Measurements from ENCODE around the gene OPN4. TPM values are rescaled to one million over a fixed set of nuclear protein-coding genes. Genes with fewer than 3 reads are reported as not detected.

The OPN4 gene
- total RNA-seq, 1 experiment from 2014 or later = not detected

DNA sequence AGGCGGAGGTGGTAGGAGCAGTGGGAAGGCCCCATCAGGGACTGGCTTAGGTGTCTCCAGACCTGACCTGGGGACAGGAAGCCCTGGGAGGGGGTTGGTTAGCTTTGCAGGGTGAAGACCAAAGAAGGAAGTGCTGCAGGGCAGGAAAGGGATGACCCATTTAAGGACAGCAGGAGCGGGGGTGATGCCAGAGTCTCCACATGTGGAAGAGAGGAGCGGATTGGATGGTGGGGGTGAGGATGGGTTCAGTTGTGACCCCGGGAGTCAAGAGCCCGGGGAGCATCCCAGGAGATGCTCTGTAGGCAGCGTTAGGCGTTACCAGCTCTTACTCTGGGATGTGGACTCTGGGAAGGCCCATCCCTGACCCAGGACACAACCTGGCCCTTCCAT, 10.9 kb downstream of the OPN4 start:
- DNase-seq = no peak
- ChIA-PET CTCF (no interaction called here), POLR2A (no interaction called here)
- Histone ChIP-seq H3K4me3 (ENCODE audit: low read depth, low read length) (no peak overlapping the region), H3K4me1 (peaks cover 8% of the 10 kb centered on the region; the same call in 1 of the 2 replicates), H3K9me3 (no peaks in the 10 kb centered on the region), H3K27me3 (replicated peaks; ENCODE audit: control insufficient read depth, insufficient read depth, low read length) (no peaks in the 10 kb centered on the region), H3K36me3 (ENCODE audit: control insufficient read depth, insufficient read depth, low read length) (no peaks in the 10 kb centered on the region)
- H3K27me3 Mint-ChIP-seq (ENCODE audit: insufficient read depth, unreplicated experiment) = no peaks in the 10 kb centered on the region
- H3K36me3 Mint-ChIP-seq (ENCODE audit: insufficient read depth, unreplicated experiment) = no peaks in the 10 kb centered on the region
- TF ChIP-seq, protein P1, sequence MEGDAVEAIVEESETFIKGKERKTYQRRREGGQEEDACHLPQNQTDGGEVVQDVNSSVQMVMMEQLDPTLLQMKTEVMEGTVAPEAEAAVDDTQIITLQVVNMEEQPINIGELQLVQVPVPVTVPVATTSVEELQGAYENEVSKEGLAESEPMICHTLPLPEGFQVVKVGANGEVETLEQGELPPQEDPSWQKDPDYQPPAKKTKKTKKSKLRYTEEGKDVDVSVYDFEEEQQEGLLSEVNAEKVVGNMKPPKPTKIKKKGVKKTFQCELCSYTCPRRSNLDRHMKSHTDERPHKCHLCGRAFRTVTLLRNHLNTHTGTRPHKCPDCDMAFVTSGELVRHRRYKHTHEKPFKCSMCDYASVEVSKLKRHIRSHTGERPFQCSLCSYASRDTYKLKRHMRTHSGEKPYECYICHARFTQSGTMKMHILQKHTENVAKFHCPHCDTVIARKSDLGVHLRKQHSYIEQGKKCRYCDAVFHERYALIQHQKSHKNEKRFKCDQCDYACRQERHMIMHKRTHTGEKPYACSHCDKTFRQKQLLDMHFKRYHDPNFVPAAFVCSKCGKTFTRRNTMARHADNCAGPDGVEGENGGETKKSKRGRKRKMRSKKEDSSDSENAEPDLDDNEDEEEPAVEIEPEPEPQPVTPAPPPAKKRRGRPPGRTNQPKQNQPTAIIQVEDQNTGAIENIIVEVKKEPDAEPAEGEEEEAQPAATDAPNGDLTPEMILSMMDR (IDR thresholded peaks at IDR 0.05; ENCODE audit: insufficient read depth in 1 of 2, low read depth in 1 of 2, low read length in 1 of 2, severe bottlenecking in 1 of 2, unreplicated experiment in 1 of 2) = no peak
- H3K4me3 Mint-ChIP-seq (ENCODE audit: unreplicated experiment) = no peak overlapping the region
- H3K9me3 Mint-ChIP-seq (ENCODE audit: unreplicated experiment) = no peaks in the 10 kb centered on the region
- BruUV-seq (replicated peaks) = no TSS peak
- no peak overlapping the region for H3K27ac Mint-ChIP-seq (ENCODE audit: unreplicated experiment)
- intact Hi-C loops (cut with micrococcal nuclease; ENCODE audit: unreplicated experiment) = no loop called here
- H3K4me1 Mint-ChIP-seq (ENCODE audit: low read depth, unreplicated experiment) = no peaks in the 10 kb centered on the region

DNA sequence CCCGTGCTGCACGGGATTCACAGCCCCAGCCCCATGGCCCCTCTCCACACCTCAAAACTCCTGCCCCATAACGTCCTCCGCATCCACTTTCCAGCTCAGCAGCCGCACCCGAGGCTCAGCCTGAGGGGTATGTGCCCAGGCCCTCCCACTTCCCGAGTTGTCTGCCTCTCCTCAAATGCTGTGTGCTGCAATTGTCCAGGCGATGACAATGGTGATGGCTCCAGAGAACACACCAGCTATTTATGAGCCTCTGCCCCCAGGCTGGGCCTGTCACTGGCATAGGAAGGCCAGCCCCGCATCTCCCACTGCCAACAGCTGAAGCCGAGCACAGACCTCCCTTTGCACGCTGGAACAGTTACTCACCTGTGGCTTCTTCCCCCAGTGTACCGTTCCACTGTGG, 11.5 kb downstream of the OPN4 start:
- intact Hi-C loops (cut with micrococcal nuclease; ENCODE audit: unreplicated experiment) = no loop called here
- DNase-seq = no peak
- H3K4me3 Mint-ChIP-seq (ENCODE audit: unreplicated experiment) = no peak overlapping the region
- H3K4me1 Mint-ChIP-seq (ENCODE audit: low read depth, unreplicated experiment) = no peaks in the 10 kb centered on the region
- H3K9me3 ChIP-seq = no peaks in the 10 kb centered on the region
- peaks cover 10% of the 10 kb centered on the region for H3K4me1 ChIP-seq
- no TSS peak for BruUV-seq (replicated peaks)
- no peaks in the 10 kb centered on the region for H3K27me3 Mint-ChIP-seq (ENCODE audit: insufficient read depth, unreplicated experiment)
- no peaks in the 10 kb centered on the region for H3K36me3 ChIP-seq (ENCODE audit: control insufficient read depth, insufficient read depth, low read length)
- ChIA-PET POLR2A (no interaction called here), CTCF (no interaction called here)
- H3K27ac Mint-ChIP-seq (ENCODE audit: unreplicated experiment) = no peak overlapping the region
- no peaks in the 10 kb centered on the region for H3K27me3 ChIP-seq (replicated peaks; ENCODE audit: control insufficient read depth, insufficient read depth, low read length)
- no peak overlapping the region for H3K4me3 ChIP-seq (ENCODE audit: low read depth, low read length)
- no peaks in the 10 kb centered on the region for H3K36me3 Mint-ChIP-seq (ENCODE audit: insufficient read depth, unreplicated experiment)
- TF ChIP-seq, protein P1 (IDR thresholded peaks at IDR 0.05; ENCODE audit: insufficient read depth in 1 of 2, low read depth in 1 of 2, low read length in 1 of 2, severe bottlenecking in 1 of 2, unreplicated experiment in 1 of 2) = no peak
- no peaks in the 10 kb centered on the region for H3K9me3 Mint-ChIP-seq (ENCODE audit: unreplicated experiment)

DNA sequence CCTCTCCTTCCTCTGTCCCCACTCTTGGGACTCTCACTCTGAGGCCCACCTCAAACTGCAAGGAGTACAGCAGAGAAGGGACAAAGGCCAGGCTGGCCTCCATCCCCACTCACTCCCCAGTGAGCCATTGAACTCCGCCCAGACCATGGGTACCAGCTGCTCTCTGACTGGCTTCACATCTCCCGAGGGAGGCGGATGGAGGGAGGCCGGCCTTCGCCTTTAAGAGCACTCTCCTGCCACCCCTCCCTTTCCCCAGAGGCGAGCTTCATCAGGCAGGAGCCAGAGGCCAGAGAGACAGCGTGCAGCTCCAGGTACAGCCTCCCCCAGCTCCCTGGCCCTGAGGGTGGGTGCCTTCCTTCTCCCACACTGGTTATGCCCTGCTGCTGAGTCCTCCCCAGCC, 12.2 kb downstream of the OPN4 start:
- TF ChIP-seq, protein P1 (IDR thresholded peaks at IDR 0.05; ENCODE audit: insufficient read depth in 1 of 2, low read depth in 1 of 2, low read length in 1 of 2, severe bottlenecking in 1 of 2, unreplicated experiment in 1 of 2) = no peak
- Mint-ChIP-seq H3K36me3 (ENCODE audit: insufficient read depth, unreplicated experiment) (no peaks in the 10 kb centered on the region), H3K9me3 (ENCODE audit: unreplicated experiment) (no peaks in the 10 kb centered on the region), H3K27me3 (ENCODE audit: insufficient read depth, unreplicated experiment) (no peaks in the 10 kb centered on the region), H3K4me3 (ENCODE audit: unreplicated experiment) (no peak overlapping the region), H3K4me1 (ENCODE audit: low read depth, unreplicated experiment) (no peaks in the 10 kb centered on the region), H3K27ac (ENCODE audit: unreplicated experiment) (no peak overlapping the region)
- Histone ChIP-seq H3K9me3 (no peaks in the 10 kb centered on the region), H3K4me1 (peaks cover 16% of the 10 kb centered on the region), H3K27me3 (replicated peaks; ENCODE audit: control insufficient read depth, insufficient read depth, low read length) (no peaks in the 10 kb centered on the region), H3K4me3 (ENCODE audit: low read depth, low read length) (no peak overlapping the region), H3K36me3 (ENCODE audit: control insufficient read depth, insufficient read depth, low read length) (no peaks in the 10 kb centered on the region)
- intact Hi-C loops (cut with micrococcal nuclease; ENCODE audit: unreplicated experiment) = no loop called here
- DNase-seq = no peak
- ChIA-PET POLR2A (no interaction called here), CTCF (no interaction called here)
- BruUV-seq (replicated peaks) = no TSS peak

Measured in Caco-2 (cell line).